OCI-LY1 (cell line): ENCODE data around the gene KCTD1.

Experiments
- H2AFZ ChIP-seq: fragments of 200-600 bp; sonication (generic), shearing (Covaris generic); 2 replicates; pipeline ENCODE4 v1.6.0; 2014; ENCODE audit warnings: antibody characterized with exemption, mild to moderate bottlenecking, low read length
- H3F3A ChIP-seq: fragments of 200-600 bp; sonication (generic), shearing (Covaris generic); 2 replicates; pipeline ENCODE4 v1.6.0; 2014; ENCODE audit warnings: mild to moderate bottlenecking, antibody characterized with exemption, low read length, moderate library complexity; ENCODE audit not compliant: insufficient read depth
- H3K27ac ChIP-seq: fragments of 200-600 bp; sonication (generic); 2 replicates; pipeline ENCODE4 v1.5.1; 2014; ENCODE audit warnings: low read length, mixed run types, mild to moderate bottlenecking, low read depth; ENCODE audit not compliant: poor library complexity, severe bottlenecking
- H3K27me3 ChIP-seq: fragments of 200-600 bp; sonication (generic); 2 replicates; pipeline ENCODE4 v1.6.0; 2014; ENCODE audit warnings: antibody characterized with exemption, mild to moderate bottlenecking, low read length, moderate library complexity; ENCODE audit not compliant: insufficient read depth
- H3K36me3 ChIP-seq: fragments of 200-600 bp; sonication (generic); 2 replicates; pipeline ENCODE4 v1.6.1; 2014; ENCODE audit warnings: mild to moderate bottlenecking, antibody characterized with exemption, low read length, moderate library complexity, mixed read lengths; ENCODE audit not compliant: insufficient read depth
- H3K4me1 ChIP-seq: fragments of 200-600 bp; sonication (generic); 2 replicates; pipeline ENCODE4 v1.5.1; 2014; ENCODE audit warnings: mild to moderate bottlenecking, low read length, moderate library complexity; ENCODE audit not compliant: insufficient read depth, severe bottlenecking
- H3K4me2 ChIP-seq: fragments of 200-600 bp; sonication (generic), shearing (Covaris generic); 2 replicates; pipeline ENCODE4 v1.6.1; 2014; ENCODE audit warnings: low read length
- H3K4me3 ChIP-seq: fragments of 200-600 bp; sonication (generic); 2 replicates; pipeline ENCODE4 v1.5.1; 2014; ENCODE audit warnings: low read length, low read depth, mild to moderate bottlenecking, mixed read lengths; ENCODE audit not compliant: poor library complexity, severe bottlenecking
- H3K79me2 ChIP-seq: fragments of 200-600 bp; shearing (Covaris generic); 2 replicates; pipeline ENCODE4 v1.6.1; 2016; ENCODE audit warnings: mixed run types, low read length, mixed read lengths; ENCODE audit not compliant: insufficient read depth
- H3K9ac ChIP-seq: fragments of 200-600 bp; sonication (generic), shearing (Covaris generic); 2 replicates; pipeline ENCODE4 v1.6.1; 2014; ENCODE audit warnings: mild to moderate bottlenecking, low read length, mixed read lengths
- H3K9me2 ChIP-seq: fragments of 200-600 bp; sonication (generic), shearing (Covaris generic); 2 replicates; pipeline ENCODE4 v1.6.1; 2014; ENCODE audit warnings: low read depth, mild to moderate bottlenecking, low read length, mixed read lengths
- H3K9me3 ChIP-seq: fragments of 200-600 bp; shearing (Covaris generic); 2 replicates; pipeline ENCODE4 v1.6.1; 2014; ENCODE audit warnings: low read length, mixed read lengths
- H4K20me1 ChIP-seq: fragments of 200-600 bp; sonication (generic), shearing (Covaris generic); 2 replicates; pipeline ENCODE4 v1.6.0; 2016; ENCODE audit warnings: mild to moderate bottlenecking, low read length; ENCODE audit not compliant: insufficient read depth
- CTCF ChIP-seq: fragments of 200-600 bp; sonication (generic), shearing (Covaris generic); IDR thresholded peaks from 2 replicates; pipeline ENCODE4 v1.5.1; 2017; ENCODE audit warnings: mild to moderate bottlenecking, antibody characterized with exemption, low read length, moderate library complexity, mixed read lengths
- EZH2 ChIP-seq: fragments of 200-600 bp; sonication (generic), shearing (Covaris generic); IDR thresholded peaks from 2 replicates; pipeline ENCODE4 v1.8.0; 2017; ENCODE audit warnings: borderline replicate concordance, mixed run types, mild to moderate bottlenecking, antibody characterized with exemption, low read length, moderate library complexity, mixed read lengths

The KCTD1 gene

GRCh38 chr18:26516964-26517363 lies 31.4 kb downstream of the KCTD1 start:
- H3F3A ChIP-seq: no peaks in the 10 kb centered on the region
- TF ChIP-seq CTCF: no peak
- no peak for TF ChIP-seq EZH2
- H3K9ac ChIP-seq: no peak overlapping the region
- no peak overlapping the region for H3K4me3 ChIP-seq
- H3K27ac ChIP-seq: no peak overlapping the region
- 0 out of 2 replicates have a peak, but pooled peaks cover 4% of the 10 kb centered on the region for H3K27me3 ChIP-seq
- H3K9me2 ChIP-seq: no peaks in the 10 kb centered on the region
- H3K79me2 ChIP-seq: no peaks in the 10 kb centered on the region
- no peaks in the 10 kb centered on the region for H4K20me1 ChIP-seq
- no peak overlapping the region for H2AFZ ChIP-seq
- no peaks in the 10 kb centered on the region; the same call in 1 of the 2 replicates for H3K36me3 ChIP-seq
- no peaks in the 10 kb centered on the region for H3K4me1 ChIP-seq
- H3K4me2 ChIP-seq: no peak overlapping the region
- H3K9me3 ChIP-seq: no peaks in the 10 kb centered on the region

- no peaks in the 10 kb centered on the region for H3K79me2 ChIP-seq
- H3K4me1 ChIP-seq: no peaks in the 10 kb centered on the region
- no peak overlapping the region for H3K4me2 ChIP-seq
- 0 out of 2 replicates have a peak, but pooled peaks cover 4% of the 10 kb centered on the region for H3K27me3 ChIP-seq
- no peaks in the 10 kb centered on the region; the same call in 1 of the 2 replicates for H3K36me3 ChIP-seq
- H3K27ac ChIP-seq: no peak overlapping the region
- H2AFZ ChIP-seq: no peak overlapping the region
- H3K9ac ChIP-seq: no peak overlapping the region
- H3K9me2 ChIP-seq: no peaks in the 10 kb centered on the region
- H4K20me1 ChIP-seq: no peaks in the 10 kb centered on the region
- no peaks in the 10 kb centered on the region for H3K9me3 ChIP-seq
- TF ChIP-seq CTCF (no peak), EZH2 (no peak)
- H3F3A ChIP-seq: no peaks in the 10 kb centered on the region
- H3K4me3 ChIP-seq: no peak overlapping the region
Observed at GRCh38 chr18:26515643-26516487, 32.5 kb downstream of the KCTD1 start.

- Histone ChIP-seq H3K27me3 (no peaks in the 10 kb centered on the region), H3K9me3 (no peaks in the 10 kb centered on the region), H3K9ac (no peak overlapping the region), H3F3A (no peaks in the 10 kb centered on the region), H3K4me3 (no peak overlapping the region), H3K4me1 (no peaks in the 10 kb centered on the region), H3K27ac (no peak overlapping the region), H3K4me2 (no peak overlapping the region), H3K79me2 (no peaks in the 10 kb centered on the region), H2AFZ (no peak overlapping the region), H3K36me3 (no peaks in the 10 kb centered on the region), H4K20me1 (no peaks in the 10 kb centered on the region), H3K9me2 (no peaks in the 10 kb centered on the region)
- TF ChIP-seq EZH2: no peak
Observed at GRCh38 chr18:26511339-26512071, 36.8 kb downstream of the KCTD1 start.
